Measurements from ENCODE around the gene NID2.
A peak's percentile ranks its signal among the peaks of the same experiment; 100 is the strongest.

The NID2 gene

GRCh38 chr14:52068615-52069306 is at the start of gene NID2:
Gene NID2, minus strand, starts transcription at chr14:52069059. Its CDS starts 65 bp downstream, at chr14:52068994.
- peak within 1 kb of the TSS; percentile 72 for H3K9ac ChIP-seq (ENCODE audit: insufficient read length, low read depth)
- H3K4me1 ChIP-seq (ENCODE audit: insufficient read depth, insufficient read length): no peaks in the 10 kb centered on the region

GRCh38 chr14:52117111-52117832 is 48.4 kb upstream of the NID2 start:
- Histone ChIP-seq H3K4me3 (ENCODE audit: insufficient read length, low read depth) (no peak overlapping the region), H3K36me3 (ENCODE audit: insufficient read depth, insufficient read length, low read length) (no peaks in the 10 kb centered on the region), H3K27me3 (ENCODE audit: insufficient read depth, insufficient read length) (no peaks in the 10 kb centered on the region), H3K9me3 (ENCODE audit: insufficient read depth, low read length) (no peaks in the 10 kb centered on the region; the same call in 1 of the 2 replicates), H3K9ac (ENCODE audit: insufficient read length, low read depth) (no peak overlapping the region), H3K4me1 (ENCODE audit: insufficient read depth, insufficient read length) (no peaks in the 10 kb centered on the region)
- TF ChIP-seq ZNF274 (IDR thresholded peaks at IDR 0.05; ENCODE audit: low read depth, low read length) (no peak), SUZ12 (IDR thresholded peaks at IDR 0.05; ENCODE audit: extremely low read depth, insufficient read depth, insufficient read length) (no peak), YY1 (IDR thresholded peaks at IDR 0.05; ENCODE audit: insufficient read depth, insufficient read length) (no peak)
- DNase-seq (ENCODE audit: low read depth, low spot score): no peak

More at GRCh38 chr14:52068615-52069306, at the start of gene NID2:
- no peaks in the 10 kb centered on the region for H3K9me3 ChIP-seq (ENCODE audit: insufficient read depth, low read length)
- H3K27me3 ChIP-seq (ENCODE audit: insufficient read depth, insufficient read length): peaks cover 48% of the 10 kb centered on the region
- no peak for TF ChIP-seq YY1 (IDR thresholded peaks at IDR 0.05; ENCODE audit: insufficient read depth, insufficient read length)
- TF ChIP-seq ZNF274 (IDR thresholded peaks at IDR 0.05; ENCODE audit: low read depth, low read length): no peak
- peak; percentile 76 for DNase-seq (ENCODE audit: low read depth, low spot score)
- peak within 1 kb of the TSS; percentile 67 for H3K4me3 ChIP-seq (ENCODE audit: insufficient read length, low read depth)
- no peaks in the 10 kb centered on the region for H3K36me3 ChIP-seq (ENCODE audit: insufficient read depth, insufficient read length, low read length)

GRCh38 chr14:52115286-52115685 is 46.4 kb upstream of the NID2 start:
- H3K27me3 ChIP-seq (ENCODE audit: insufficient read depth, insufficient read length): no peaks in the 10 kb centered on the region
- no peaks in the 10 kb centered on the region for H3K4me1 ChIP-seq (ENCODE audit: insufficient read depth, insufficient read length)
- no peak overlapping the region for H3K9ac ChIP-seq (ENCODE audit: insufficient read length, low read depth)
- DNase-seq (ENCODE audit: low read depth, low spot score): no peak
- H3K4me3 ChIP-seq (ENCODE audit: insufficient read length, low read depth): no peak overlapping the region
- no peak for TF ChIP-seq YY1 (IDR thresholded peaks at IDR 0.05; ENCODE audit: insufficient read depth, insufficient read length)
- TF ChIP-seq ZNF274 (IDR thresholded peaks at IDR 0.05; ENCODE audit: low read depth, low read length): no peak
- no peak for TF ChIP-seq SUZ12 (IDR thresholded peaks at IDR 0.05; ENCODE audit: extremely low read depth, insufficient read depth, insufficient read length)
- H3K36me3 ChIP-seq (ENCODE audit: insufficient read depth, insufficient read length, low read length): no peaks in the 10 kb centered on the region
- H3K9me3 ChIP-seq (ENCODE audit: insufficient read depth, low read length): no peaks in the 10 kb centered on the region

DNA sequence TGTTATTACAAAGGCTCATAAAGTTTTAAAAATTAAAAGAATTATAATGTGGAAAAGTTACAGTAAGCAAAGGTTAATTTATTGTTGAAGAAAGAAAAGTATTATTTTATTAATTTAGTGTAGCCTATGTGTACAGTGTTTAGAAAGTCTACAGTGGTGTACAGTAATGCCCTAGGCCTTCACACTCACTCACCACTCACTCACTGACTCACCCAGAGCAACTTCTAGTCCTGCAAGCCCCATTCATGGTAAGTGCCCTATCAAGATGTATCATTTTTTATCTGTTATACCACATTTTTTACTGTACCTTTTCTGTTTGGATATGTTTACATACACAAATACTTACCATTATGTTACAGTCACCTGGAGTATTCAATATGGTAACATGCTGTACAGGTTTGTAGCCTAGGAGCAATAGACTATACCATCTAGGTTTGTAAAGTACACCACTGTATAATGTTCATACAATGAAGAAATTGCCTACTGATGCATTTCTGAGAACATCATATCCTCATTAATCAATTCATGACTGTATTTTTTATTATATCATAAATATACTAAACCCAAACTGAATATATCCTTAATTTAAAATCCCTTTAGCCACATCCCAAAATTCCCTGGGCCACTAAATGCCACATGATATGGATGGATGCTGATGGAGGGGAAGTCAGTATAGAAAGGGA is 43.6 kb upstream of the NID2 start:
- Histone ChIP-seq H3K4me1 (ENCODE audit: insufficient read depth, insufficient read length) (no peaks in the 10 kb centered on the region), H3K36me3 (ENCODE audit: insufficient read depth, insufficient read length, low read length) (no peaks in the 10 kb centered on the region), H3K4me3 (ENCODE audit: insufficient read length, low read depth) (no peak overlapping the region), H3K9me3 (ENCODE audit: insufficient read depth, low read length) (no peaks in the 10 kb centered on the region), H3K9ac (ENCODE audit: insufficient read length, low read depth) (no peak overlapping the region), H3K27me3 (ENCODE audit: insufficient read depth, insufficient read length) (no peaks in the 10 kb centered on the region)
- DNase-seq (ENCODE audit: low read depth, low spot score): no peak
- TF ChIP-seq YY1 (IDR thresholded peaks at IDR 0.05; ENCODE audit: insufficient read depth, insufficient read length) (no peak), SUZ12 (IDR thresholded peaks at IDR 0.05; ENCODE audit: extremely low read depth, insufficient read depth, insufficient read length) (no peak), ZNF274 (IDR thresholded peaks at IDR 0.05; ENCODE audit: low read depth, low read length) (no peak)

DNA sequence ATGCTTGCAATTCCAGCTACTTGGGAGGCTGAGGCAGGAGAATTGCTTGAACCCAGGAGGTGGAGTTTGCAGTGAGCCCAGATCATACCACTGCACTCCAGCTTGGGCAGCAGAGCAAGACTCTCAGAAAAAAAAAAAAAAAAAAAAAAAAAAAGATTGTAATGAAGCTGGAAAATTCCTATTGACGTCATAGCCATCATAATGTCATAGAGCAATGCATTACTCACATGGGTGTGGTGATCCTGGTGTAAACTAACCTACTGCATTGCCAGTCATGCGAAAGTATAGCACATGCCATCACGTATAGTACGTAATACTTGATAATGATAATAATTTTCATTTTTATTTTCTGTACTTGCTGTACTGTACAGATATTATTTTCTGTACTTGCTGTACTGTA is 42.7 kb upstream of the NID2 start:
- Histone ChIP-seq H3K4me1 (ENCODE audit: insufficient read depth, insufficient read length) (no peaks in the 10 kb centered on the region), H3K9ac (ENCODE audit: insufficient read length, low read depth) (no peak overlapping the region), H3K27me3 (ENCODE audit: insufficient read depth, insufficient read length) (no peaks in the 10 kb centered on the region), H3K4me3 (ENCODE audit: insufficient read length, low read depth) (no peak overlapping the region), H3K36me3 (ENCODE audit: insufficient read depth, insufficient read length, low read length) (no peaks in the 10 kb centered on the region), H3K9me3 (ENCODE audit: insufficient read depth, low read length) (no peaks in the 10 kb centered on the region)
- TF ChIP-seq YY1 (IDR thresholded peaks at IDR 0.05; ENCODE audit: insufficient read depth, insufficient read length): no peak
- no peak for TF ChIP-seq SUZ12 (IDR thresholded peaks at IDR 0.05; ENCODE audit: extremely low read depth, insufficient read depth, insufficient read length)
- TF ChIP-seq ZNF274 (IDR thresholded peaks at IDR 0.05; ENCODE audit: low read depth, low read length): no peak
- no peak for DNase-seq (ENCODE audit: low read depth, low spot score)

DNA sequence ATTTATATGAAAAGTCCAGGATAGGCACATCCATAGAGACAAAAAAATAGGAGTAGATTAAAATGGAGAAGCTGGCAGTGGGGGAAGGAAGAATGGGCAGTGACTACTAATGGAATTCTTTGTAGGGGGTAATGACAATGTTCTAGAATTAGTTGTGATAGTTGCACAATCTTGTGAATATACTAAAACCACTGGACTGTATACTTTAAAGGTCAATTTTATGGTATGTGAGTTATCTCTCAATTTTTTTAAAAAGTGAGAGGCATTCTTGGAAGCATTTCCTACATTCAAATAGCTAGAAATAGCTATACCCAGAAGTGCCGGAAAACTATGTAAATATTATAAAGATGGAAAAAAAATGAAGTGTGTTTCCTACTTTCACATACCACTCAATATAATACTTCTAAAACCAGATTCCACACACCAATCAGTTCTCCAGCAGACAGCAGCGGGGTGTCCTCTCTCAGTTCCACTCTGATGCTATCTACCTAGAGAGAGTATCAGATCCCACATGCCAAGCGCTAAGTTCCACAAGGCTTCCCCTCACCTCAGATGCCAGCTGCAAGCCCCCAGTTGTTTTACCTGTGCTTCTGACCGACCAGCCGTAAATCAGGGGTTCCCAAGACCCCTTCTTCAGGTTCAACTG is 41.7 kb upstream of the NID2 start:
- DNase-seq (ENCODE audit: low read depth, low spot score): no peak
- H3K4me1 ChIP-seq (ENCODE audit: insufficient read depth, insufficient read length): no peaks in the 10 kb centered on the region
- H3K9ac ChIP-seq (ENCODE audit: insufficient read length, low read depth): no peak overlapping the region
- H3K36me3 ChIP-seq (ENCODE audit: insufficient read depth, insufficient read length, low read length): no peaks in the 10 kb centered on the region
- H3K4me3 ChIP-seq (ENCODE audit: insufficient read length, low read depth): no peak overlapping the region
- TF ChIP-seq YY1 (IDR thresholded peaks at IDR 0.05; ENCODE audit: insufficient read depth, insufficient read length) (no peak), ZNF274 (IDR thresholded peaks at IDR 0.05; ENCODE audit: low read depth, low read length) (no peak), SUZ12 (IDR thresholded peaks at IDR 0.05; ENCODE audit: extremely low read depth, insufficient read depth, insufficient read length) (no peak)
- H3K9me3 ChIP-seq (ENCODE audit: insufficient read depth, low read length): no peaks in the 10 kb centered on the region
- no peaks in the 10 kb centered on the region for H3K27me3 ChIP-seq (ENCODE audit: insufficient read depth, insufficient read length)
